HEK293 (cell line): Measurements from ENCODE around the gene MAN1B1.
A peak's percentile ranks its signal among the peaks of the same experiment; 100 is the strongest.

Source experiments
- CTCF ChIA-PET: fragments of 350-600 bp; formaldehyde crosslinking; extraction: SDS; loops from one replicate; lab custom pipeline; 2021; ENCODE audit warnings: antibody characterized with exemption; lab: Yijun Ruan, JAX
- POLR2A ChIA-PET: fragments of 300-600 bp; formaldehyde crosslinking; extraction: SDS; loops from one replicate; lab custom pipeline; 2020; ENCODE audit warnings: antibody characterized with exemption, inconsistent platforms; lab: Yijun Ruan, JAX
- H3K27ac ChIP-seq: fragments of 200-500 bp; sonication (Bioruptor generic); 2 replicates; pipeline ENCODE4 v1.5.1; 2014; ENCODE audit warnings: low read depth, low read length, control low read depth, inconsistent platforms; ENCODE audit errors: extremely low read depth
- H3K36me3 ChIP-seq, 2 experiments: fragments of 200-500 bp in 1 of 2; sonication (Bioruptor generic) in 1 of 2; 1 replicate in 1 of 2; 2 replicates in 1 of 2; pipeline ENCODE4 v1.5.1; 2014 to 2017; ENCODE audit warnings: inconsistent platforms in 2 of 2, low read length in 2 of 2; ENCODE audit not compliant: control insufficient read depth in 2 of 2, insufficient read depth in 1 of 2
- H3K4me1 ChIP-seq: fragments of 200-500 bp; sonication (Bioruptor generic); 2 replicates; pipeline ENCODE4 v1.5.1; 2014; ENCODE audit warnings: mild to moderate bottlenecking, low read length, inconsistent platforms; ENCODE audit not compliant: control insufficient read depth, insufficient read depth
- H3K4me3 ChIP-seq: 2 replicates; pipeline ENCODE4 v1.5.1; 2011; ENCODE audit warnings: low read depth, mild to moderate bottlenecking, control low read depth, low read length, moderate library complexity
- H3K9me3 ChIP-seq: fragments of 200-500 bp; sonication (Bioruptor generic); 2 replicates; pipeline ENCODE4 v1.5.1; 2014; ENCODE audit warnings: low read depth, low read length, inconsistent platforms; ENCODE audit not compliant: control insufficient read depth, insufficient read depth
- BCL6B ChIP-seq: fragments of 450-650 bp; formaldehyde crosslinking; IDR thresholded peaks from 2 replicates; pipeline ENCODE4 v1.5.1; 2017; ENCODE audit warnings: missing biosample characterization, missing genetic modification characterization
- GLI2 ChIP-seq: fragments of 450-650 bp; formaldehyde crosslinking; IDR thresholded peaks from 2 replicates; pipeline ENCODE4; 2017; ENCODE audit warnings: missing biosample characterization, missing genetic modification characterization, low read depth, borderline replicate concordance
- INSM2 ChIP-seq: fragments of 450-650 bp; formaldehyde crosslinking; IDR thresholded peaks from 2 replicates; pipeline ENCODE4 v1.5.1; 2016; ENCODE audit warnings: missing biosample characterization, missing genetic modification characterization
- KLF9 ChIP-seq: fragments of 450-650 bp; formaldehyde crosslinking; IDR thresholded peaks from 2 replicates; pipeline ENCODE4 v1.5.1; 2016; ENCODE audit warnings: missing biosample characterization, missing genetic modification characterization, low read depth
- SETDB1 ChIP-seq: IDR thresholded peaks from one replicate; pipeline ENCODE4 v1.6.1; 2017; ENCODE audit warnings: mild to moderate bottlenecking, low read length, moderate library complexity, mixed read lengths; ENCODE audit not compliant: insufficient read length
- SP2 ChIP-seq: fragments of 450-650 bp; formaldehyde crosslinking; IDR thresholded peaks from 2 replicates; pipeline ENCODE4 v1.5.1; 2016; ENCODE audit warnings: missing biosample characterization, missing genetic modification characterization
- SP7 ChIP-seq: fragments of 450-650 bp; formaldehyde crosslinking; IDR thresholded peaks from 2 replicates; pipeline ENCODE4 v1.5.1; 2016; ENCODE audit warnings: missing biosample characterization, missing genetic modification characterization
- WT1 ChIP-seq: fragments of 450-650 bp; formaldehyde crosslinking; IDR thresholded peaks from 2 replicates; pipeline ENCODE4 v1.5.1; 2016; ENCODE audit warnings: missing biosample characterization, missing genetic modification characterization
- ZBTB49 ChIP-seq: fragments of 450-650 bp; formaldehyde crosslinking; IDR thresholded peaks from 2 replicates; pipeline ENCODE4 v1.5.1; 2016; ENCODE audit warnings: missing biosample characterization, missing genetic modification characterization, low read depth
- ZNF16 ChIP-seq: fragments of 450-650 bp; formaldehyde crosslinking; IDR thresholded peaks from 2 replicates; pipeline ENCODE4 v1.5.1; 2016; ENCODE audit warnings: low read depth, missing biosample characterization, missing genetic modification characterization
- ZNF248 ChIP-seq: fragments of 450-650 bp; formaldehyde crosslinking; IDR thresholded peaks from 2 replicates; pipeline ENCODE4 v1.5.1; 2017; ENCODE audit warnings: missing biosample characterization, missing genetic modification characterization
- ZNF362 ChIP-seq: fragments of 450-650 bp; formaldehyde crosslinking; IDR thresholded peaks from 2 replicates; pipeline ENCODE4 v1.5.1; 2016; ENCODE audit warnings: missing biosample characterization, missing genetic modification characterization
- ZNF513 ChIP-seq: fragments of 450-650 bp; IDR thresholded peaks from 2 replicates; pipeline ENCODE4 v1.5.1; 2018; ENCODE audit warnings: missing biosample characterization, missing genetic modification characterization
- ZNF518A ChIP-seq: fragments of 450-650 bp; formaldehyde crosslinking; conservative IDR thresholded peaks from 2 replicates; pipeline ENCODE4 v1.5.1; 2016; ENCODE audit warnings: low read depth, missing biosample characterization, missing genetic modification characterization
- ZNF621 ChIP-seq: fragments of 450-650 bp; formaldehyde crosslinking; IDR thresholded peaks from 2 replicates; pipeline ENCODE4 v1.5.1; 2017; ENCODE audit warnings: missing biosample characterization, missing genetic modification characterization
- ZNF623 ChIP-seq: fragments of 450-650 bp; formaldehyde crosslinking; IDR thresholded peaks from 2 replicates; pipeline ENCODE4 v1.5.1; 2016; ENCODE audit warnings: missing biosample characterization, missing genetic modification characterization
- ZNF76 ChIP-seq: fragments of 450-650 bp; formaldehyde crosslinking; IDR thresholded peaks from 2 replicates; pipeline ENCODE4; 2016; ENCODE audit warnings: low read depth, missing biosample characterization, missing genetic modification characterization, borderline replicate concordance
- ZNF791 ChIP-seq: fragments of 450-650 bp; formaldehyde crosslinking; IDR thresholded peaks from 2 replicates; pipeline ENCODE4 v1.5.1; 2016; ENCODE audit warnings: missing biosample characterization, missing genetic modification characterization

MAN1B1 gene

GRCh38 chr9:137049544-137050449 lies 37.0 kb upstream of the MAN1B1 start (continued):
- TF ChIP-seq ZNF362: no peak
- TF ChIP-seq BCL6B (tag by site-specific recombination): no peak
- TF ChIP-seq INSM2: no peak

- H3K9me3 ChIP-seq: no peaks in the 10 kb centered on the region
- POLR2A ChIA-PET: no interaction called here
- no peaks in the 10 kb centered on the region for H3K36me3 ChIP-seq
- no peak overlapping the region for H3K4me3 ChIP-seq
- CTCF ChIA-PET: interaction anchor here (0.6 to 5.4 kb wide), 3 partner anchors 11 to 17 kb away, joined by 4 to 237 read pairs (median 6); partner anchors contain the start of gene SAPCD2
- H3K4me1 ChIP-seq: no peaks in the 10 kb centered on the region
- H3K27ac ChIP-seq: no peak overlapping the region
- TF ChIP-seq SP7 (tag by site-specific recombination) (no peak), ZNF16 (no peak), SETDB1 (no peak), ZNF518A (no peak), ZNF621 (no peak), ZBTB49 (tag by site-specific recombination) (no peak), SP2 (peak; percentile 64), GLI2 (no peak), INSM2 (no peak), ZNF513 (tag by site-specific recombination) (no peak), ZNF248 (tag by site-specific recombination) (no peak), ZNF791 (tag by site-specific recombination) (no peak), WT1 (no peak), KLF9 (tag by site-specific recombination) (no peak), ZNF76 (no peak), ZNF623 (tag by site-specific recombination) (peak; percentile 93)
Measured at GRCh38 chr9:137050570-137050969, 36.2 kb upstream of the MAN1B1 start.
